ENCODE data around the gene CREBBP.

DNA sequence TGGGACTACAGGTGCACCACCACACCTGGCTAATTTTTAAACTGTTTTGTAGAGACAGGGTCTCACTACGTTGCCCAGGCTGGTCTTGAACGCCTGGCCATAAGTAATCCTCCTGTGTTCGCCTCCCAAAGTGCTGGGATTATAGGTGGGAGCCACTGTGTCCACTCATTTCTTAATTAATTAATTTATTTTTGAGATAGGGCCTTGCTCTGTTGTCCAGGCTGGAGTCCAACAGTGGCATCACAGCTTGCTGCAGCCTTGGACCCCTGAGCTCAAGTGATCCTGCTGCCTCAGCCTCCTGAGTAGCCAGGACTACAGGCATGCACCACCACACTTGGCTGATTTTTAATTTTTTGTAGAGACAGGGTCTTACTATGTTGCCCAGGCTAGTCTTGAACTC lies 116.1 kb downstream of the CREBBP start:
- no peak for TF ChIP-seq EZH2 (IDR thresholded peaks at IDR 0.05)
- no peak for TF ChIP-seq POLR2AphosphoS5 (IDR thresholded peaks at IDR 0.05; ENCODE audit: borderline replicate concordance, low read depth, low read length)

All from SK-N-MC (cell line).